MM.1S (cell line): ENCODE data around the gene THUMPD3.

Source experiments
- DNase-seq: peaks from one replicate; pipeline ENCODE4 v3.0.0-alpha.2; 2015
- H2AFZ ChIP-seq: fragments of 300-600 bp; sonication (generic); 2 replicates; pipeline ENCODE4 v1.6.0; 2016; ENCODE audit warnings: antibody characterized with exemption, low read length
- H3F3A ChIP-seq: fragments of 300-600 bp; sonication (generic); 2 replicates; pipeline ENCODE4 v1.6.1; 2016; ENCODE audit warnings: mild to moderate bottlenecking, antibody characterized with exemption, low read length, moderate library complexity, mixed read lengths; ENCODE audit not compliant: insufficient read depth
- H3K27ac ChIP-seq: fragments of 300-600 bp; sonication (generic); 2 replicates; pipeline ENCODE4 v1.5.1; 2016; ENCODE audit warnings: mild to moderate bottlenecking, low read length
- H3K27me3 ChIP-seq: fragments of 300-600 bp; sonication (generic); replicated peaks from 2 replicates; pipeline ENCODE4 v1.6.0; 2016; ENCODE audit warnings: low read length; ENCODE audit not compliant: insufficient read depth
- H3K36me3 ChIP-seq: fragments of 300-600 bp; sonication (generic); replicated peaks from 2 replicates; pipeline ENCODE4 v1.6.1; 2016; ENCODE audit warnings: mild to moderate bottlenecking, low read length, mixed read lengths; ENCODE audit not compliant: insufficient read depth
- H3K4me1 ChIP-seq: fragments of 300-600 bp; sonication (generic); 2 replicates; pipeline ENCODE4 v1.6.1; 2016; ENCODE audit warnings: low read length, mixed read lengths
- H3K4me2 ChIP-seq: fragments of 300-600 bp; sonication (generic); 2 replicates; pipeline ENCODE4 v1.6.0; 2016; ENCODE audit warnings: low read depth, low read length
- H3K4me3 ChIP-seq: fragments of 300-600 bp; sonication (generic); 2 replicates; pipeline ENCODE4 v1.5.1; 2016; ENCODE audit warnings: low read length, mixed read lengths
- H3K79me2 ChIP-seq: fragments of 300-600 bp; sonication (generic); 2 replicates; pipeline ENCODE4 v1.6.1; 2016; ENCODE audit warnings: mixed run types, low read length, mixed read lengths
- H3K9ac ChIP-seq: fragments of 300-600 bp; sonication (generic); 2 replicates; pipeline ENCODE4 v1.6.1; 2016; ENCODE audit warnings: low read length, mixed read lengths
- H3K9me2 ChIP-seq: fragments of 300-600 bp; sonication (generic); replicated peaks from 2 replicates; pipeline ENCODE4 v1.6.1; 2016; ENCODE audit warnings: mild to moderate bottlenecking, low read length, mixed read lengths; ENCODE audit not compliant: insufficient read depth
- H3K9me3 ChIP-seq: fragments of 300-600 bp; sonication (generic); replicated peaks from 2 replicates; pipeline ENCODE4 v1.6.1; 2016; ENCODE audit warnings: mild to moderate bottlenecking, low read length, mixed read lengths; ENCODE audit not compliant: insufficient read depth
- H4K20me1 ChIP-seq: fragments of 300-600 bp; sonication (generic); 2 replicates; pipeline ENCODE4 v1.6.1; 2016; ENCODE audit warnings: mild to moderate bottlenecking, low read length, moderate library complexity, mixed read lengths; ENCODE audit not compliant: insufficient read depth
- CTCF ChIP-seq: fragments of 300-600 bp; sonication (generic); IDR thresholded peaks from 2 replicates; pipeline ENCODE4 v1.5.1; 2016; ENCODE audit warnings: antibody characterized with exemption, low read length, mixed read lengths
- EZH2 ChIP-seq: fragments of 300-600 bp; sonication (generic); optimal IDR thresholded peaks from 2 replicates; pipeline ENCODE3; 2017; ENCODE audit warnings: low read depth, mild to moderate bottlenecking, antibody characterized with exemption, low read length, mixed read lengths
- EZH2phosphoT487 ChIP-seq: fragments of 300-600 bp; sonication (generic); IDR thresholded peaks from 2 replicates; pipeline ENCODE4 v1.6.1; 2018; ENCODE audit warnings: antibody characterized with exemption, low read length

The THUMPD3 gene

GRCh38 chr3:9402410-9403228 lies 39.8 kb downstream of the THUMPD3 start:
- no peak overlapping the region for H3K4me3 ChIP-seq
- TF ChIP-seq CTCF (no peak), EZH2 (no peak), EZH2phosphoT487 (no peak)
- H4K20me1 ChIP-seq = peaks cover 88% of the 10 kb centered on the region
- H3F3A ChIP-seq = peaks cover 16% of the 10 kb centered on the region; the same call in 1 of the 2 replicates
- no peak overlapping the region for H3K27ac ChIP-seq
- peaks cover 100% of the 10 kb centered on the region for H3K79me2 ChIP-seq
- 0 out of 2 replicates have a peak, but pooled peaks cover 6% of the 10 kb centered on the region for H3K36me3 ChIP-seq
- H2AFZ ChIP-seq = no peak overlapping the region
- no peaks in the 10 kb centered on the region for H3K27me3 ChIP-seq
- H3K9me2 ChIP-seq = no peaks in the 10 kb centered on the region
- H3K4me1 ChIP-seq = peaks cover 16% of the 10 kb centered on the region
- H3K9ac ChIP-seq = no peak overlapping the region
- DNase-seq = no peak
- no peak overlapping the region for H3K4me2 ChIP-seq
- no peaks in the 10 kb centered on the region for H3K9me3 ChIP-seq

GRCh38 chr3:9403463-9403862 lies 40.6 kb downstream of the THUMPD3 start:
- Histone ChIP-seq H3K27ac (no peak overlapping the region), H3K36me3 (0 out of 2 replicates have a peak, but pooled peaks cover 6% of the 10 kb centered on the region), H3K9me2 (no peaks in the 10 kb centered on the region), H3K4me2 (no peak overlapping the region), H3K4me1 (peaks cover 16% of the 10 kb centered on the region), H3K9me3 (no peaks in the 10 kb centered on the region), H3K27me3 (no peaks in the 10 kb centered on the region), H4K20me1 (peaks cover 95% of the 10 kb centered on the region), H3K9ac (no peak overlapping the region), H3K79me2 (peaks cover 100% of the 10 kb centered on the region), H2AFZ (no peak overlapping the region), H3F3A (peaks cover 9% of the 10 kb centered on the region; the same call in 1 of the 2 replicates), H3K4me3 (no peak overlapping the region)
- TF ChIP-seq EZH2 (no peak), CTCF (no peak), EZH2phosphoT487 (no peak)
- DNase-seq = no peak

- Histone ChIP-seq H3K79me2 (peaks cover 100% of the 10 kb centered on the region), H3K9me2 (no peaks in the 10 kb centered on the region), H3F3A (no peaks in the 10 kb centered on the region), H3K9ac (no peak overlapping the region), H3K4me3 (no peak overlapping the region), H3K4me2 (no peak overlapping the region), H3K27ac (no peak overlapping the region), H3K36me3 (0 out of 2 replicates have a peak, but pooled peaks cover 6% of the 10 kb centered on the region), H3K4me1 (peaks cover 15% of the 10 kb centered on the region), H4K20me1 (peaks cover 98% of the 10 kb centered on the region), H3K27me3 (no peaks in the 10 kb centered on the region), H3K9me3 (no peaks in the 10 kb centered on the region), H2AFZ (no peak overlapping the region)
- DNase-seq = no peak
- no peak for TF ChIP-seq CTCF
- no peak for TF ChIP-seq EZH2
- no peak for TF ChIP-seq EZH2phosphoT487
Measured at GRCh38 chr3:9404680-9405079, 41.8 kb downstream of the THUMPD3 start.
